GM21390 (cell line): ENCODE results near the gene BICRAL.
"Not testable (repeated sequence)": the region's sequence is repeated elsewhere in the genome, so short reads cannot be mapped to it uniquely, and the experiment has no call there.

Experiments used
- ATAC-seq: cut with Tn5 transposase; IDR thresholded peaks from one replicate; pipeline ENCODE4 v1.9.1; 2021; ENCODE audit not compliant: unreplicated experiment

Gene BICRAL

DNA sequence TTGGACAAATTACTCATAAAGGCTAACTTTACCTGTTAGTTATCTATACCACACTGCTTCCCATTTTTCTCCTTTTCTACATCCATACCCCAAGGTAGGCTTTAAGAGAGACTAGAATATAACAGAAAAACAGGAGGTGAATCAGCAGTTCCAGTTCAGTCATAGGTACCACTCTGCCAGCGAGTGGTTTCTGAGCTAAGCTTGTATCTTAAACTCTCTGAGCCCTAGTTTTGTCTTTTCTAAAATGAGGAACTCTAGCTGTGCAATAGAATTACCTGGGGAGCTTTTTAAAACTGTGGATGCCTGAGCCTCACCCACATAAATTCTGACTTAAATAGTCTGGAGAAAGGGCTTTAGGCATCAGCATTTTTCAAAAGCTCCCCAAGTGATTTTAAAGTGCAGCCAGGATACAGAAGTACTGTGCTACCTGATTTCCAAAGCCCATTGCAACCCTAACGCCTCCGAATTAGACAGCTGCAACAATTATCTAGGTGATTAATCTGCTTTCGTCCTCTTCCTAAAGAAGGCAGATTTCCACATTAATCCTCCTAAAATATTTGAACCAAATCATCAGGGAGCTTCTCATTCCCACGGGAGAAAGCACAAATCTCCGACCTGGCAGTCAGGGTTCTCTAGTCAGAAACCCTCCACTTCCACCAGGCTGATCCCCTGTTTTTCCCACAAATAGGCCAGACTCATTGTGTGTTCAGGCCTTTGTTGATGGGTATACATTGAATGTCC, 60.2 kb downstream of the BICRAL start:
- no peak for ATAC-seq

DNA sequence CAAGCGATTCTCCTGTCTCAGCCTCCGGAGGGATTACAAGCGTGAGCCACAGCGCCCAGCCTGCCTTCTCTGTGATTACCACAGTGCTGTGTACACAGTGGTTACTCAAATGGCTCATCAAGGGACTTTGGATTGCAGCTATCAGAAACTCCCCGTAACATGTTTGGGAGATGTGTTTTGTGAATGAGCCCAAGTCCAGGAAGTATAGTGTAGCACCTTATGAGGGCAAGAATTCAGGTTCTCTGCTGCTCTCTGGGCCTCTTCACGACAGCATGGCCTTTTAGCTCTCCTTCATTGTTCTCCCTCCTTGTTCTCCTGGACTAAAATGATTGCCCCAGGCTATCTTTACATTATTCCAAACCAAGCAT, 63.5 kb downstream of the BICRAL start:
- no peak for ATAC-seq

DNA sequence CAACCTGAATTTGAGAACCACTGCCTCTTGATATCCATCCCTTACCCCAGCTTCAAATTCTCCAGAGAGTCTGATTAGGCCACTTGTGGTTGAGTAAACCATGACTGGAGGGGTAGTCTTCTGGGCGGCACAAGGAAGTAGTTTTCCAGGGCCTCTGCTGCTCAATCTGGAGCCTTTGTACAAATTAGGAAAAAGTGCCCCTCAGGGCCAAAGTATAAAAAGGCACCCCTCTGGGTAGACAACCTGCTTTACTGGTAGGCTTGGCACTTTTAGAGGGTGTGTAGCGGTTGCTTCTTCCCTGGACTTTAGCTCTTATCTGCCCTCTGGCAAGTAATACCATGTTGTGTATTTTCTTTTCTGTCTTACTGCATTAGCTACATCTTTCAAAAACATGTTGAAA, 64.7 kb downstream of the BICRAL start:
- no peak for ATAC-seq

DNA sequence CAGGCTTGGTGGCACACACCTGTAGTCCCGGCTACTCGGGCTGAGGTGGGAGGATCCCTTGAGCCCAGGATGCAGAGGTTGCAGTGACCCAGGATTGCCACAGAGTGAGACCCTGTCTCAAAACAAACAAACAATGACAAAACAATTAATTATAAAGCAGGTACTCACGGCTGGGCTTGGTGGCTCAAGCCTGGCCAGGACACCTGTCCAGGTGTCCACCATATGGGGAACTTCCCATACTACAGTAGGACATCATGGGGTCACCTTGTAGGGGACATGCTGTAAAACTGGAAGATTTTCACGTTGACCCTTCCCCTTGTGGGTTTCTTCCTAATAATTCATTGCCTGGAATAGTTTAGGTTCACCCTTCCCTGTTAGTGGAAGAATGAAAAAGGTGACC, 66.8 kb downstream of the BICRAL start:
- no peak for ATAC-seq

DNA sequence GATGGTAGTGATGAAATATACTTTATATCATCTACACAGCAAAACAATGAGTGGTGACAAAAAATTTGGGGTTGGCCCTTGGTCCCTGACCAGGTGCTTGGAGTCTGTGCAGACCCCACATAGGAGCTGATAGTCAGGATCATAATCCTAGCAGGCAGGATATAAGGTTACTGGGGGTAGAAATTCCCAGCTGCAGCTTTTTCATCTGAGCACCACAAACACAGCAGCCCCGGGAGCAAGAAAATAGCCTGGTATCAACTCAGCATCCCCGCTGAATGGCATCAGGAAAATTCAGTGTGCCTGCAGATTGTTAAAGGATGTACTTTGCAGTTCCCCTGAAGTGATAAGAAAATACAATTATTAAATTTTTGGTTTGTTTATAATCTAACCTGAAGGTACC, 69.7 kb downstream of the BICRAL start:
- ATAC-seq: no peak

DNA sequence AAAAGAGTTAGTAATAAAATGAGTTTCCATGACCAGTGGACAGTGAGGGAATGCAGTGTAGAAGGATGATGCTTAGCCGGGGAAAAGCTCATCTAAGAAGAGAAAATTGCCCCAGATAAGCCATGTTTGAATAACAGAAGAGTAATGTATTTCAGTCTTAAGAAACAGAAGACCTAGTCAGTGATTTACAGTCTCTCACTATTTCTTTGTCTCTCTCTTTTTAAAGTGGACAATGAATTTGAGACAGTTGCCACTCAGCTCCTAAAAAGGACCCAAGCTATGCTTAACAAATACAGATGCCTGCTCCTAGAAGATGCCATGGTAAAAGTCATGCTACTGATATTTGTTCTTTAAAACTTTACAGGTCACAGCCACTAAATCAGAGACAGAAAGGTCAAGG, 78.2 kb downstream of the BICRAL start:
- no peak for ATAC-seq

DNA sequence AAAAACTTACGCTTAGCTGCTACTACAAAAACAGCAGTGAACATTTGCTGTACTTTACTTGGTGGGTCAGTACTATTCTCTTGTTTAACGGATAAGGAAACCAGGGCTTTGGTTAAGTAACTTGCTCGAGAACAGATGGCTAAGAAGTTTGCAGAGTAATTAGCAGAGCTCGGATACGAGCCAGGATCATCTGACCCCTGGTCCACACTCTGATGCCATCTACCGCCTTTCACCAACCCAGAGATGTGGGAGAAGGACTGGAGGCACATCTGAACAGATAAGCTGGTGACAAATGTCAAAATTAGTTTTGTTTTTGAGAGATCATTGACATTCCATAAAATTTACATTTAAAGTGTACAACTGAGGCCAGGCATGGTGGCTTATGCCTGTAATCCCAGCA, 78.6 kb downstream of the BICRAL start:
- ATAC-seq: no peak

DNA sequence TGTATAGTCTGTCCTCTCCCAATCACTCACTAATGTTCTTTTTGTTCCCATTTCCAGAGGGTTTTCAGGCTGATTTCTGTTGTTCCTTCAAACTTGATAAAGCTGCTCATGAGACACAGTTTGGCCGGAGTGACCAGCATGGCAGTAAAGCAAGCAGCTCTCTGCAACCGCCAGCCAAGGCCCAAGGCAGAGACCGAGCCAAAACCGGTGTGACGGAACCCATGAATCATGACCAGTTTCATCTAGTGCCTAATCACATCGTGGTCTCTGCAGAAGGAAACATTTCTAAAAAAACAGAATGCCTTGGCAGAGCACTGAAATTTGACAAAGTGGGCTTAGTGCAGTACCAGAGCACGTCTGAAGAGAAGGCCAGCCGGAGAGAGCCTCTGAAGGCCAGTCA, 82.8 kb downstream of the BICRAL start:
- no peak for ATAC-seq

DNA sequence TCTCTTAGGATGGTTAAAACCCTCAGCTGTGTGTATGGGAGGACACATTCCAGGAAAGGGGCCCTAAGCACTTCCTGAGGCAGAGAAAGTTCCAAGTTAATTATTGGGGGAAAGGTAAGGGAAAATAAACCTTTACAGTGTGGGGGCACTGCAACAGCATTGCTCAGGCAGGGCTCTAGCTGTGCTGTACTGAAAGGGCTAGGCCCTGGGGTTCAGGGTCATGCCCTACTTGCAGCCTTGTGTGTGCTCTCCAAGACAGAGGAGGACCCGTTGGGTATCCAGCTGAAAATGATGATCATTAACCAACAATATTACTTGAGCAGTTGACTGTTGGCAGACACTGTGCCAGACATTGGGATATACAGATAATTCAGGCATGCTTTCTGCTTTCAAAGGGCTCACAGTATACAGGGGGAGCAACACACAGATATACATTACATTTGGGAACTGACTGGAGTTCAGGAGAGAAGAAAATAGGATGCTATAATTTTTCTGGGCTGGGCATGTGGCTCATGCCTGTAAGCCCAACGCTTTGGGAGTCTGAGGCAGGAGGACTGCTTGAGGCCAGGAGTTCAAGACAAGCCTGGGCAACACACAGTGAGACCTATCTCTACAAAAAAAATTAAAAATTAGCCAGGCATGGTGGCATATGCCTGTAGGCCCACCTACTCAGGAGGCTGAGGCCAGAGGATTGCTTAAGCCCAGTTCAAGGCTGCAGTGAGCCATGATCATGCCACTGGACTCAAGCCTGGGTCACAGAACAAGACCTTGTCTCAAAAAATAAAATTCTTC, 88.5 kb downstream of the BICRAL start:
- no peak for ATAC-seq

DNA sequence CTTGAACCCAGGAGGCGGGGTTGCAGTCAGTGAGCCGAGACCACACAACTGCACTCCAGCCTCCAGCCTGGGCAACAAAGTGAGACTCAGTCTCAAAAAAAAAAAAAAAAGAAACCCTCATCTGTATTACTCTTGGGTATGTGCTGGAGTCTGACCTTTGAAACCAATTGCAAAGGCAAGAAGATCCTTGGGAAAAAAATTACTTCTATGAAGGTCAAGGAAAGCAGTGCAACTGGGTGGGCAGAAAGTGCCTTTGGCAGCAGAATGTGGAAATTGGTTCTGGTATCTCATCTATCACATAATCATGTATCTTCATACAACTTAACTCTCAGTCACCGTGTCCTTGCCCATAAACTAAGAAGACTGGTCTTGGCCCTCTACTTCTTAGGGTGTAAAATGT, 89.9 kb downstream of the BICRAL start:
- no peak for ATAC-seq

DNA sequence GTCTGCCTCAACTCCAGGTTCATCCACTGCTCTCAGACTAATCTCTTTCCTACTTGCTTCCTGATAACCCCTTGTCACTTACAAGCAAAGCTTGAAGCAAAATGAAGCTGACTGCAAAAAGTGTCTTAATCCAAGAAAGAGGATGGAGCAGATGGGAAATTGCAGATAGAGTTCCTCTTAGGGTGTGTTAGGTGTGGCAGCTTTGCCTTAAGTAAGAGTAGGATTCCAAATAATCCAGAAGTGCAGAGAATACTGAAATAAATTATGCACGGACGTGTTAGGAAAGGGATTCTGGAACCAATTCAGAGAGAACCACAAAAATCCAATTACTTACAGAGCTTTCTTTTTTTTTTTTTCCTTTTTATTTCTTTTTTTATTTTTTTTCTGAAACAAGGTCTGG, 91.5 kb downstream of the BICRAL start:
- no peak for ATAC-seq

DNA sequence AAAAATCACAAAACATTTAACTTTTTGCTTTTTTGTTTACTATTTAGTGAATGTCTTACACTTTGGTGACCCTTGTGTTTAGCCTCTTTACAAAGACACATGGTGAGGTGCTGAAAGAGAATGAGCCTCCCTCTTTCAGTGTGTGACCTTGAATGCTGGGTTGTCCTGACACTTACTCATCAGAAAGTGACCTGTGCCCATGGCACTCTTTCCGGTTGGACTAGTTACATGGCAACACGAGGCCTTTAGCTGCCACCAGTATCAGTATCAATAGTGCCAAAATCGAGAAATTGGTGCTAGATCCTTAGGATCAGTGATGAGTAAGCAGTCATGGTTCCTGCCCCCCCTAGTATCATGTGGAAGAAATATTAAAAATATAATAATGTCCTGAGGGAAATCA, 95.8 kb downstream of the BICRAL start:
- no peak for ATAC-seq

DNA sequence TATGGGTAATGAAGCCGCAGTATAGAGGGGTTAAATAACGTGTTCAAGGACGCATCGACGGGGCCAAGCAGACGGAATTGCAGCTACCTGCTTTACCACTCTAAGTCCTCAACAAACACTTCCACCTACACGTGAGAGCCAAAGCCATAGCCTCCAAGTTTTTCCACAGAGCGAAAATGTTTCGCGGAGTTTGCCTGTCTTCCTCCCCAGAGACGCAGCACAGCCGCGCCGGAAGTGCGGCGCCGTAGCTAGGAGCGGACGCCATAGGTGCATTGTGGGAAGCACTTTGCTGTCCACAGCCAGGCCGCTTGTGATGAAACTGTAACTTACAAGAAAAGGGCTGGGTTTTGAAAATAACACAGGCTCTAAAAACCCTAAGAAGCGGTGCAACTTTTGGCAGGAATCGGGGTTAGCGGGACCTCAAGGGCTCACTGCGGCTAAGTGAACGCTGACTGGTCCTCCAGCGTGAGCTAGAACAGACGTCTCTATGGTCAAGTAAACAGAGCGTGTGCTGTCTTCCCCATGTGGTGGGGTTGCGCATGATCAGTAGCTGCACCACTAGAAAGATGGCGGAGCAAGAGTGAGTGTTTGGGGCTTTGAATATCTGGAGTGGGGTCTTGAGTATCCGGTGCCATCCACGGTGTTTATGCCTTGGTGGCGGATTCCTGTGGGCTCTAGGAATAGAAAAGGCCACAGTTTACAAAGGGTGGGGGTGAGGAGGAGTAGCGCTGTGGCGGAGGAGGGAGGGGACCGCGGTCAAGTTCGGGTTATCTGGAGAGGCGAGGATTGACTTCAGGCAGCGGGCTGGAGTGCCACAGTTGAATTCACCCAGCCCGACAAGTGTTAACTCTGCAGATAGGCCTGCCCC, 97.8 kb downstream of the BICRAL start, which contains the start of gene RPL7L1:
TSS of gene RPL7L1 (plus strand) at position 245 of the 868 bp plus-strand sequence. CDS start at position 540, 295 bp downstream.
- peak; percentile 94 for ATAC-seq

DNA sequence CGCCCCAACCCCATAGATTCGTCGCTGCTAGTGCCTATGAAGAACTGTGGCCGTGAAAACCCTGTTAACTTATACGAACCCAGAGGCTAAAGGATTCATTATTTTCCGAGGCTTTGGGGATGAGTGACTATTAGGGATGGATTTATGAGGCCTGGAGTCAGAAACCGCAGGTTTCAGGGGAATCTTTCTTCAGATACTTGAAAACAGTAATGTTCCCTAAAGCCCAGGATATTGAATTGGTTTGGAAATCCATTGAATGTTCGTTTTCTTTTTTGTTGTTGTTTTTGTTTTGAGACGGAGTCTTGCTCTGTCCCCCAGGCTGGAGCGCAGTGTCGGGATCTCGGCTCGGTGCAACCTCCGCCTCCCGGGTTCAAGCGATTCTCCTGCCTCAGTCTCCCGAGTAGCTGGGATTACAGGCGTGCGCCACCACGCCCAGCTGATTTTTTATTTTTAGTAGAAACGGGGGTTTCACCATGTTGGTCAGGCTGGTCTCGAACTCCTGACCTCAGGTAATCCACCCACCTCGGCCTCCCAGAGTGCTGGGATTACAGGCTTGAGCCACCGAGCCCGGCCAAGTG, 98.5 kb downstream of the BICRAL start:
- ATAC-seq: not testable (repeated sequence)

DNA sequence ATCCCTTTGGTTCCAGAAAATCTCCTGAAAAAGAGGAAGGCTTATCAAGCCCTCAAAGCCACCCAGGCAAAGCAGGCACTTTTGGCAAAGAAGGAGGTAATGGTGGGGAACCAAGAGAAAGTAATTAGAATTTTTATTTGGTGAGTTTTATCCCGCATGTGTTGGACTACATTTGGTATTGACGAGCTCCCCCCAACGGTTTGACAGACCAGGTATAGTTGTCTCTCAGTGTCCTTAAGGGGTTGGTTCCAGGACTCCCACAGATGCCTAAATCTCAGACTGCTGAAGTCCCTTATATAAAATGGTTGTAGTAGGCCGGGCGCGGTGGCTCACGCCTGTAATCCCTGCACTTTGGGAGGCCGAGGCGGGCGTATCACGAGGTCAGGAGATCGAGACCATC, 99.0 kb downstream of the BICRAL start:
- ATAC-seq: not testable (repeated sequence)

DNA sequence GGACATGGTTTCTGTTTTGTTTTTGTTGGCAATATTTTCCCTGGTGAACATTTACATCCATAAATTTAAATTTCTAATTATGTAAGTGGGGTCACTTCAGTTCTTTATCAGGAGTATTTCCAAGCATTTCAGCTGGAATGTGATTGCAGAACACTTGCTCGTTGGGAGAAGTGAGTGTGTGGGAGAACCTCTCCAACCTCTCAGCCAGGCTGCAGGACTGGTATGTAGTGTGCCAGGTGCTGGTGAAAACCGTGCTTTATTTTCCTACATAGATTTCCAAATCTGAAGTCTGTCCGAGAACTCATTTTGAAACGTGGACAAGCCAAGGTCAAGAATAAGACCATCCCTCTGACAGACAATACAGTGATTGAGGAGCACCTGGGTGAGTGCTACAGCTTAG, 103.8 kb downstream of the BICRAL start:
- ATAC-seq: no peak

DNA sequence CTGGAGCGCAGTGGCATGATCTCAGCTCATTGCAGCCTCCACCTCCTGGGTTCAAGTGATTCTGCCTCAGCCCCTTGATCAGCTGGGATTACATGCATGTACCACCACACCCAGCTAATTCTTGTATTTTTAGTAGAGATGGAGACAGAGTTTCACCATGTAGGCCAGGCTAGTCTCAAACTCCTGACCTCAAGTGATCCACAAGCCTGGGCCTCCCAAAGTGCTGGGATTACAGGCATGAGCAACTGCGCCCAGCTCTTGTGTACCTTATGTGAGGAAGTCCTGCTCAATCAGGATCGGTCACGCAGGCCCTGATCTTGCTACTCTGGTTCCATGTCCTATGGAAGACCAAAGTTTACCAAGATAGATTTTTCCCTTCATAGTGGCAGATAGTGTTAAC, 106.3 kb downstream of the BICRAL start:
- not testable (repeated sequence) for ATAC-seq

DNA sequence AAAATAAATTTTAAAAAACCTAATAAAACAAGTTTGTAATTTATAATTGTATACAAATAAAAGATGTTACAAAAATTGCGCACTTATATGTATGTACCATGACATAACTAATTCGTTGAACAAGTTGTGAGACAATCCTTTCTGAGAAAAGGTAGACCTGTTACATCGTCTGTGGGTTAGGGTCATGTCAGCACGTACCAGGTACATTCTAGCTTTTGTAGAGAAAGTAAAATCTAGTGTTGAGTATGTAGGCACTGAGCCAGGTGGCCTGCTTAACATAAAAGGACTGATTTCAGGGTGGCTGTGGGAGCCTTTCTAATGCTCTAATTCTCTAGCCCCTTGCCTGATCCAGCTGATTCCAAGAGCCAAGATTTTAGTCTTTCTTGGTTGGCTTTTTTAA, 108.0 kb downstream of the BICRAL start:
- no peak for ATAC-seq

DNA sequence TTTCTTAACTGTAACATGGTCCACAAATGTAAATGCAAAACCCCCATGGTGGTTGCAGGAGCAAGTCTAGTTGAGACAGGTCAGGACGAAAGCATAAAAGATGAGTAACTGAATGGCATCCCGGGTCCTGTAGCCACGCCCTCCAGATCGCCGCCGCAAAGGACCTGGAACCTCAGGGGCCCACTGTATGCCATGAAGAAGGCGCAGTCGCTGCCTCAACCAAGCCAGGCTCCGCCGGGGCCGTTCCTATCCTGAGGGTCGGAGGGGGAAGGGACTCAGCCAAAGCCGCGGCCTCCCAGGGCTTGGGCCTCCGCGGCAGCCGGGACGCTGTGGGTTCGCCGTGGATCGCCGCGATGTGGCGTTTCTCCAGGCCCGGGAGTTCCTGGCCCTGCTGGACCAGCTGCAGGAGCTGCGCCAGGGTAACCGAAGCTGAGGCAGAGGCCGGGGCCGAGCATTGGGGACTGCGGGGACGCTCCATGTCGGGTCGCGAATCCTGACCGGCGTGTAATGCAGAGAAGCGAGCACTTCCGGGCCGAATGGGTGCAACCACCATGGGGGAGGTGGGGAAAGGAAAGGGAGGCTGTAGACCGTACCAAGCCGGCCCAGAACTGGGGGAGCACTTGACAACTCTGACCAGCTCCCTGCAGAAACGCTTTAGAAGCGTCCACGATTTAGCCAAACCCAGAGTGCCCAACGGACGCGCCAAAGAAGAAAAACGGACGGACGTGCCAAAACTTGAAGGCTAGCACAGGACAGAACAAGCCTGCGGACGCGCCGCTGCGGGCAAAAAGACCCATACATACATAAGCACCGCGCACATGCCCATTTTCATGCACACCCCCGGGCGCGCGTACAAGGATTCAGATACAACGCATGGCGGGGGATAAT, 108.7 kb downstream of the BICRAL start:
- ATAC-seq: peak; percentile 79

DNA sequence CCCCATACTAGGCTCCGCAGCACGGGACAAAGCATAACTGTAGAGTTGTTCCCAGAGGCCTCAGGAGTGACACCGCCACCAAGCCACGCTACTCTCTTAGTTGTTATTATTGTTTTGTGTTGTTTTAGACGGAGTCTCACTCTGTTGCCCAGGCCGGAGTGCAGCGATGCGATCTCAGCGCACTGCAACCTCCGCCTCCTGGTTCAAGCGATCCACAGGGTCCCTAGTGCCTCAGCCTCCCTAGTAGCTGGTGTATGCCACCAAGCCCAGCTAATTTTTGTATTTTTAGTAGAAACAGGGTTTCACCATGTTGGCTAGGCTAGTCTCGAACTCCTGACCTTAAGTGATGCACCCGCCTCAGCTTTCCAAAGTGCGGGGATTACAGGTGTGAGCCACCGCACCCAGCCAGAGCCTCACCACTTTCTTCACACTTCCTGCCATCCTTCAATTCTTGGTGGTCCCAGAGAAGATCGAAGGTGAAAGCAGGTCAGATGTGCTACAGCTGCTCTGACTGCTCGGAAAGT, 109.4 kb downstream of the BICRAL start:
- ATAC-seq: no peak
